Adrenal gland (tissue), 5 donors: Measurements from ENCODE around the gene BNC2.

Experiments used
- POLR2A ChIP-seq, 2 donors: fragments of 450-650 bp; IDR thresholded peaks; one replicate each; pipeline ENCODE4 v1.6.1; 2017; ENCODE audit warnings: antibody characterized with exemption in 2 of 2, mild to moderate bottlenecking in 2 of 2, moderate library complexity in 1 of 2
- TF ChIP-seq, protein P1 (sequence below), 6 experiments: fragments of 450-650 bp in 4 of 6; fragments of 200-600 bp in 2 of 6; sonication (generic) in 1 of 6; IDR thresholded peaks; 1 replicate in 5 of 6; 2 replicates in 1 of 6; pipeline versions ENCODE4 v1.5.1 to v1.8.0; 2016 to 2021; ENCODE audit warnings: antibody characterized with exemption in 6 of 6, mild to moderate bottlenecking in 2 of 6, moderate library complexity in 1 of 6
- donor health status: DM: no; HTN: no; CAD: no.

DNA sequence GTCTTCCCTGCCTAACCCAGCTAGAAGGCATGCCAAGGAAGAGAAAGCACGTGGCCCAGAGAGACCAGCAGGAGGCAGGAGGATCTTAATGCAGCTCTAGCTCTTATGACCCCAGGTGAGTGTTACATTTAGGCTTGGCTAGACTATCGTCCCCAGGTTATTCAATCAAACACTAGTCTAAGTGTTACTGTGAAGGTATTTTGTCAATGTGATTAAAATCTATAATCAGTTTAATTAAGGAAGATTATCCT, 483.7 kb downstream of the BNC2 start:
- TF ChIP-seq, protein P1, sequence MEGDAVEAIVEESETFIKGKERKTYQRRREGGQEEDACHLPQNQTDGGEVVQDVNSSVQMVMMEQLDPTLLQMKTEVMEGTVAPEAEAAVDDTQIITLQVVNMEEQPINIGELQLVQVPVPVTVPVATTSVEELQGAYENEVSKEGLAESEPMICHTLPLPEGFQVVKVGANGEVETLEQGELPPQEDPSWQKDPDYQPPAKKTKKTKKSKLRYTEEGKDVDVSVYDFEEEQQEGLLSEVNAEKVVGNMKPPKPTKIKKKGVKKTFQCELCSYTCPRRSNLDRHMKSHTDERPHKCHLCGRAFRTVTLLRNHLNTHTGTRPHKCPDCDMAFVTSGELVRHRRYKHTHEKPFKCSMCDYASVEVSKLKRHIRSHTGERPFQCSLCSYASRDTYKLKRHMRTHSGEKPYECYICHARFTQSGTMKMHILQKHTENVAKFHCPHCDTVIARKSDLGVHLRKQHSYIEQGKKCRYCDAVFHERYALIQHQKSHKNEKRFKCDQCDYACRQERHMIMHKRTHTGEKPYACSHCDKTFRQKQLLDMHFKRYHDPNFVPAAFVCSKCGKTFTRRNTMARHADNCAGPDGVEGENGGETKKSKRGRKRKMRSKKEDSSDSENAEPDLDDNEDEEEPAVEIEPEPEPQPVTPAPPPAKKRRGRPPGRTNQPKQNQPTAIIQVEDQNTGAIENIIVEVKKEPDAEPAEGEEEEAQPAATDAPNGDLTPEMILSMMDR (IDR thresholded peaks at IDR 0.05) = no peak
- no peak for TF ChIP-seq POLR2A (IDR thresholded peaks at IDR 0.05)
